ENCODE results near the gene ACACB.

ACACB gene

DNA sequence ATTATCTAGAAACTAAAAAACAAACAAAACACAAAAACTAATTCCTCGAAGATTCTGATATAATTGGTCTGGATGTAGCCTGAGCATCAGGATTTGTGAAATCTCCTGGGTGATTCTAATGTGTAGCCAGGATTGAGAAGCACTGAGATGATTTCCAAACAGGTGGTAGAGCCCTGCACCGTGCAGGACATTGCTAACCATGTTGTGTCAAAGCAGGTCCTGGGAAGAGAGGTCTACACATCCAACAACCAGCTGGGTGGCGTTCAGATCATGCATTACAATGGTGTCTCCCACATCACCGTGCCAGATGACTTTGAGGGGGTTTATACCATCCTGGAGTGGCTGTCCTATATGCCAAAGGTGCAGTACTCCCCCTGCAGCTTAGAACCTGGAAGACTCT lies 136.4 kb downstream of the ACACB start:
- Histone ChIP-seq H3K27me3 (ENCODE audit: control insufficient read depth in 5 of 5, insufficient read depth in 4 of 5, low read length in 5 of 5) (no peaks in the 10 kb centered on the region), H3K4me1 (ENCODE audit: control insufficient read depth in 5 of 5, insufficient read depth in 5 of 5, low read length in 5 of 5) (no peaks in the 10 kb centered on the region), H3K9me3 (ENCODE audit: control insufficient read depth in 5 of 5, low read length in 5 of 5) (peaks cover 0 to 10% (median 6%) of the 10 kb centered on the region in 5 donors), H3K27ac (ENCODE audit: low read depth, low read length) (no peak overlapping the region), H3K4me3 (ENCODE audit: low read depth in 1 of 5, low read length in 5 of 5) (no peak overlapping the region), H3K9ac (ENCODE audit: low read length in 5 of 5) (no peak overlapping the region), H3K36me3 (ENCODE audit: control insufficient read depth in 5 of 5, insufficient read depth in 5 of 5, low read length in 5 of 5) (peaks cover 44 to 97% (median 95%) of the 10 kb centered on the region in 5 donors)

- peaks cover 0 to 10% (median 6%) of the 10 kb centered on the region in 5 donors for H3K9me3 ChIP-seq (ENCODE audit: control insufficient read depth in 5 of 5, low read length in 5 of 5)
- no peak overlapping the region for H3K4me3 ChIP-seq (ENCODE audit: low read depth in 1 of 5, low read length in 5 of 5)
- no peaks in the 10 kb centered on the region for H3K27me3 ChIP-seq (ENCODE audit: control insufficient read depth in 5 of 5, insufficient read depth in 4 of 5, low read length in 5 of 5)
- no peak overlapping the region for H3K9ac ChIP-seq (ENCODE audit: low read length in 5 of 5)
- H3K4me1 ChIP-seq (ENCODE audit: control insufficient read depth in 5 of 5, insufficient read depth in 5 of 5, low read length in 5 of 5) = no peaks in the 10 kb centered on the region
- no peak overlapping the region for H3K27ac ChIP-seq (ENCODE audit: low read depth, low read length)
- H3K36me3 ChIP-seq (ENCODE audit: control insufficient read depth in 5 of 5, insufficient read depth in 5 of 5, low read length in 5 of 5) = peaks cover 37 to 97% (median 95%) of the 10 kb centered on the region in 5 donors
Observed at GRCh38 chr12:109253913-109254544, 137.6 kb downstream of the ACACB start.

DNA sequence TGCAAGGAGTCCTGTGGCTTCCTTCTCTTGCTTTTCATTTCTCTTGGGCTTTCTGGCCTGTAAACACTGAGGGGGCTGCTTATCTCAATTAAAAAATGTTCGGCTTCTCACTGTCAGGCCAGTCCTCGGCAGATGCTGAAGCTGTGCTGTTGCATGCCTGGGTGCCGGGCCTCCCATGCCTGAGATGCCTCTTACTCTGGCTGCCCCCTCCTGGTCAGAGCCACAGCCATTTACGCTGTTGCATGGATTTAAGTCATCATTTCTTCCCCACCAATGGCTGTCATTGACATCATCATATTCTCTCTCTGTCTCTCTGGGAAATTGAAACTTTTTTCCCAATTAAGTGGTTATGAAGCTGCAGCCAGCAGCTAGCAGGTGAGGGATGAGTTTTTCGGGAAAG lies 139.0 kb downstream of the ACACB start:
- peaks cover 32 to 98% (median 97%) of the 10 kb centered on the region in 5 donors for H3K36me3 ChIP-seq (ENCODE audit: control insufficient read depth in 5 of 5, insufficient read depth in 5 of 5, low read length in 5 of 5)
- no peak overlapping the region for H3K27ac ChIP-seq (ENCODE audit: low read depth, low read length)

DNA sequence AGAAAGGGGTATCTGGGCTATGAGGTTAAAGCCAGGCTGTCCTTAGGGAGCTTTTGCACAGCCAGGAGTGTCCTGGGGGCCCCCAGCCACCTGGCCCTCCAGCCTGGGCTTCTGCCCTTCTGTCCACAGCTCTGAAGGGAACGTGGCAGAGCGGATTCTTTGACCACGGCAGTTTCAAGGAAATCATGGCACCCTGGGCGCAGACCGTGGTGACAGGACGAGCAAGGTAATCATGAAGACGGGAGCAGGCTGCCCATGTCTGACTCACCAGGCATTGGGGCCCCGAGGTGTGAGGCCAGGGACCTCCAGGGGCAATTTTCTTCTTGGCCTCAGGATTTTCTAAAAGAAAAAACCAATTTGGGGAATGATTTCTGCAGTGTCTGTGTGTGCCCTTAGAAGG lies 139.6 kb downstream of the ACACB start:
- peaks cover 33 to 98% (median 97%) of the 10 kb centered on the region in 5 donors for H3K36me3 ChIP-seq (ENCODE audit: control insufficient read depth in 5 of 5, insufficient read depth in 5 of 5, low read length in 5 of 5)
- no peak overlapping the region for H3K4me3 ChIP-seq (ENCODE audit: low read depth in 1 of 5, low read length in 5 of 5)
- no peaks in the 10 kb centered on the region for H3K4me1 ChIP-seq (ENCODE audit: control insufficient read depth in 5 of 5, insufficient read depth in 5 of 5, low read length in 5 of 5)
- no peaks in the 10 kb centered on the region for H3K27me3 ChIP-seq (ENCODE audit: control insufficient read depth in 5 of 5, insufficient read depth in 4 of 5, low read length in 5 of 5)
- H3K9me3 ChIP-seq (ENCODE audit: control insufficient read depth in 5 of 5, low read length in 5 of 5) = peaks cover 0 to 10% (median 6%) of the 10 kb centered on the region in 5 donors
- H3K27ac ChIP-seq (ENCODE audit: low read depth, low read length) = no peak overlapping the region
- no peak overlapping the region for H3K9ac ChIP-seq (ENCODE audit: low read length in 5 of 5)

More for the DNA sequence above, 139.0 kb downstream of the ACACB start:
- Histone ChIP-seq H3K9ac (ENCODE audit: low read length in 5 of 5) (no peak overlapping the region), H3K27me3 (ENCODE audit: control insufficient read depth in 5 of 5, insufficient read depth in 4 of 5, low read length in 5 of 5) (no peaks in the 10 kb centered on the region), H3K4me1 (ENCODE audit: control insufficient read depth in 5 of 5, insufficient read depth in 5 of 5, low read length in 5 of 5) (no peaks in the 10 kb centered on the region), H3K9me3 (ENCODE audit: control insufficient read depth in 5 of 5, low read length in 5 of 5) (peaks cover 0 to 10% (median 6%) of the 10 kb centered on the region in 5 donors), H3K4me3 (ENCODE audit: low read depth in 1 of 5, low read length in 5 of 5) (no peak overlapping the region)

DNA sequence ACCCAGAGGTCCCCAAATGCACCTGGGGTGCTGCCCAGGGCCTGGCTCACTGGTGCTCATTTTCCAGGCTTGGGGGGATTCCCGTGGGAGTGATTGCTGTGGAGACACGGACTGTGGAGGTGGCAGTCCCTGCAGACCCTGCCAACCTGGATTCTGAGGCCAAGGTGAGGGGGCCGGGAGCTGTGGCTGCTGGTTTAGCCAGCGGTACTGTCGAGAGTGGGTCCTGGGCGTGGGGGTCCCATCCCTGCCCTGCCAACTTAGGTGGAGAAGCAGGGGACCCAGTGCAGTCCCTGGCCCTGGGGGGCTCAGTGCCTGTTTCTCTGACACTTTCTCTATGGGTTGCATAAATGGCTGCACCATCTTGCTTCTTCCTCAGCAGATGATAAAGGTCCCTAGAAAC lies 141.8 kb downstream of the ACACB start:
- H3K27me3 ChIP-seq (ENCODE audit: control insufficient read depth in 5 of 5, insufficient read depth in 4 of 5, low read length in 5 of 5) = no peaks in the 10 kb centered on the region
- peaks cover 20 to 96% (median 91%) of the 10 kb centered on the region in 5 donors for H3K36me3 ChIP-seq (ENCODE audit: control insufficient read depth in 5 of 5, insufficient read depth in 5 of 5, low read length in 5 of 5)
- H3K4me3 ChIP-seq (ENCODE audit: low read depth in 1 of 5, low read length in 5 of 5) = no peak overlapping the region
- H3K27ac ChIP-seq (ENCODE audit: low read depth, low read length) = no peak overlapping the region
- peaks cover 0 to 10% (median 5%) of the 10 kb centered on the region in 5 donors for H3K9me3 ChIP-seq (ENCODE audit: control insufficient read depth in 5 of 5, low read length in 5 of 5)
- H3K9ac ChIP-seq (ENCODE audit: low read length in 5 of 5) = no peak overlapping the region
- no peaks in the 10 kb centered on the region for H3K4me1 ChIP-seq (ENCODE audit: control insufficient read depth in 5 of 5, insufficient read depth in 5 of 5, low read length in 5 of 5)

DNA sequence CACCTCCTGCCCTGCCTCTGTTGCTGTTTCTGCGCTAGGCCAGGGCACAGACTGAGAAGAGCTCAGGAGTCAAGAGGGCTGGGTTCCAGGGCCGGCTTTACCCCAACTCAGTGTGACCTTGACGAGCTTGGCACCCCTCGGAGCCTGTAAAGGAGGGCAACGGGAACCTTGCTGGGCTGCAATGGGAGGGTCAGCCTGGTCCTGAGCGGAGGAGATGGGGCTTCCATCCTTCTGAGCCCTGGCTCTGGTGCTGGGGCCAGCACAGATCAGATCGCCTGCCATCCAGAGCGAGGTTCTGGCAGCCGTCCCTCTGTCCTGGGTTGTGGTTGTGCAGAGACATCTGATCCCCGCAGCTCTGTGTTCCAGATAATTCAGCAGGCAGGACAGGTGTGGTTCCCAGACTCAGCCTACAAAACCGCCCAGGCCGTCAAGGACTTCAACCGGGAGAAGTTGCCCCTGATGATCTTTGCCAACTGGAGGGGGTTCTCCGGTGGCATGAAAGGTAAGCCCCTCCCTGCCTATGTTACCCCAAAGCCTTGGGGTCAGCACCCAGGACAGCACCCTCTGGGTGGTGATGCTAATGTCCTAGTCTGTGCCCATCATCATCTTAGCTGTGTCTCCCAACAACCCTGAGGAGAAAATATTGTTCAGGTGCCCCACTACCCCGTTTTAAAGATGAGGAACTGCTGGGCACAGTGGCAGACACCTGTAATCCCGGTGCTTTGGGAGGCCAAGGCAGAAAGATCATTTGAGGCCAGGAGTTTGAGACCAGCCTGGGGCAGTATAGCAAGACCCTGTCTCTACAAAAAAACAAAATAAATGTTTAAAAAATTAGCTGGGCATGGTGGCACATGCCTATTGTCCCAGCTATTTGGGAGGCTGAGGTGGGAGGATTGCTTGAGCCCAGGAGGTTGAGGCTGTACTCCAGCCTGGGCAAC lies 142.5 kb downstream of the ACACB start:
- Histone ChIP-seq H3K9ac (ENCODE audit: low read length in 5 of 5) (no peak overlapping the region), H3K9me3 (ENCODE audit: control insufficient read depth in 5 of 5, low read length in 5 of 5) (peaks cover 0 to 6% (median under 1%) of the 10 kb centered on the region in 5 donors), H3K27ac (ENCODE audit: low read depth, low read length) (no peak overlapping the region), H3K27me3 (ENCODE audit: control insufficient read depth in 5 of 5, insufficient read depth in 4 of 5, low read length in 5 of 5) (no peaks in the 10 kb centered on the region), H3K4me3 (ENCODE audit: low read depth in 1 of 5, low read length in 5 of 5) (no peak overlapping the region), H3K4me1 (ENCODE audit: control insufficient read depth in 5 of 5, insufficient read depth in 5 of 5, low read length in 5 of 5) (no peaks in the 10 kb centered on the region), H3K36me3 (ENCODE audit: control insufficient read depth in 5 of 5, insufficient read depth in 5 of 5, low read length in 5 of 5) (peaks cover 18 to 96% (median 91%) of the 10 kb centered on the region in 5 donors)

- H3K27me3 ChIP-seq (ENCODE audit: control insufficient read depth in 5 of 5, insufficient read depth in 4 of 5, low read length in 5 of 5) = no peaks in the 10 kb centered on the region
- no peak overlapping the region for H3K9ac ChIP-seq (ENCODE audit: low read length in 5 of 5)
- H3K36me3 ChIP-seq (ENCODE audit: control insufficient read depth in 5 of 5, insufficient read depth in 5 of 5, low read length in 5 of 5) = peaks cover 17 to 96% (median 91%) of the 10 kb centered on the region in 5 donors
- peaks cover 0 to 4% (median 4%) of the 10 kb centered on the region in 5 donors for H3K4me1 ChIP-seq (ENCODE audit: control insufficient read depth in 5 of 5, insufficient read depth in 5 of 5, low read length in 5 of 5)
- H3K27ac ChIP-seq (ENCODE audit: low read depth, low read length) = no peak overlapping the region
- H3K4me3 ChIP-seq (ENCODE audit: low read depth in 1 of 5, low read length in 5 of 5) = no peak overlapping the region
- no peaks in the 10 kb centered on the region for H3K9me3 ChIP-seq (ENCODE audit: control insufficient read depth in 5 of 5, low read length in 5 of 5)
Observed at GRCh38 chr12:109259545-109259895, 143.1 kb downstream of the ACACB start.

GRCh38 chr12:109261087-109261486 lies 144.7 kb downstream of the ACACB start:
- Histone ChIP-seq H3K36me3 (ENCODE audit: control insufficient read depth in 5 of 5, insufficient read depth in 5 of 5, low read length in 5 of 5) (peaks cover 13 to 96% (median 92%) of the 10 kb centered on the region in 5 donors), H3K4me3 (ENCODE audit: low read depth in 1 of 5, low read length in 5 of 5) (no peak overlapping the region)

GRCh38 chr12:109261939-109262338 lies 145.6 kb downstream of the ACACB start:
- H3K4me1 ChIP-seq (ENCODE audit: control insufficient read depth in 5 of 5, insufficient read depth in 5 of 5, low read length in 5 of 5) = peaks cover 0 to 10% (median 6%) of the 10 kb centered on the region in 5 donors
- no peak overlapping the region for H3K9ac ChIP-seq (ENCODE audit: low read length in 5 of 5)
- H3K9me3 ChIP-seq (ENCODE audit: control insufficient read depth in 5 of 5, low read length in 5 of 5) = no peaks in the 10 kb centered on the region
- H3K27me3 ChIP-seq (ENCODE audit: control insufficient read depth in 5 of 5, insufficient read depth in 4 of 5, low read length in 5 of 5) = no peaks in the 10 kb centered on the region
- H3K4me3 ChIP-seq (ENCODE audit: low read depth in 1 of 5, low read length in 5 of 5) = no peak overlapping the region
- no peak overlapping the region for H3K27ac ChIP-seq (ENCODE audit: low read depth, low read length)
- H3K36me3 ChIP-seq (ENCODE audit: control insufficient read depth in 5 of 5, insufficient read depth in 5 of 5, low read length in 5 of 5) = peaks cover 16 to 96% (median 92%) of the 10 kb centered on the region in 5 donors

More at GRCh38 chr12:109261087-109261486, 144.7 kb downstream of the ACACB start:
- Histone ChIP-seq H3K27me3 (ENCODE audit: control insufficient read depth in 5 of 5, insufficient read depth in 4 of 5, low read length in 5 of 5) (no peaks in the 10 kb centered on the region), H3K27ac (ENCODE audit: low read depth, low read length) (no peak overlapping the region), H3K4me1 (ENCODE audit: control insufficient read depth in 5 of 5, insufficient read depth in 5 of 5, low read length in 5 of 5) (peaks cover 0 to 10% (median 6%) of the 10 kb centered on the region in 5 donors), H3K9ac (ENCODE audit: low read length in 5 of 5) (no peak overlapping the region), H3K9me3 (ENCODE audit: control insufficient read depth in 5 of 5, low read length in 5 of 5) (no peaks in the 10 kb centered on the region)

DNA sequence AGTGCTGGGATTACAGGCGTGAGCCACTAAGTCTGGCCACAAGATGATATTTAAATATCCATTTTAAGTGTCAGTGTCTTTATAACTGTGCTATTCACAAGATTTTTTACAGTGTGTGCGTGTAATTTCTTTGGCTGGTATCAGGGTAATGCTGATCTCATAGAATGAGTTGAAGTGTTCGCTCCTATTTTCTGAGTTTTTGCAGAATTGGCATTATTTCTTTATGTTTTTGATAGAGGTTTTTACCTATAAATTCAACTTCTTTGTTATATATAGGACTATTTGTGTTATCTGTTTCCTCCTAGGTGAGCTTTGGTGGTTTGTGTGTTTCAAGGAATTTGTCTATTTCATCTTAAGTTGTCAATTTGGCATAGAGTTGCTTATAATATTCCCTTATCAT lies 147.1 kb downstream of the ACACB start:
- H3K36me3 ChIP-seq (ENCODE audit: control insufficient read depth in 5 of 5, insufficient read depth in 5 of 5, low read length in 5 of 5) = peaks cover 16 to 98% (median 93%) of the 10 kb centered on the region in 5 donors
- H3K9me3 ChIP-seq (ENCODE audit: control insufficient read depth in 5 of 5, low read length in 5 of 5) = no peaks in the 10 kb centered on the region
- H3K27me3 ChIP-seq (ENCODE audit: control insufficient read depth in 5 of 5, insufficient read depth in 4 of 5, low read length in 5 of 5) = no peaks in the 10 kb centered on the region
- H3K27ac ChIP-seq (ENCODE audit: low read depth, low read length) = no peak overlapping the region
- H3K4me1 ChIP-seq (ENCODE audit: control insufficient read depth in 5 of 5, insufficient read depth in 5 of 5, low read length in 5 of 5) = peaks cover 0 to 10% (median 6%) of the 10 kb centered on the region in 5 donors
- H3K9ac ChIP-seq (ENCODE audit: low read length in 5 of 5) = no peak overlapping the region
- no peak overlapping the region for H3K4me3 ChIP-seq (ENCODE audit: low read depth in 1 of 5, low read length in 5 of 5)
